Measurements from ENCODE around the gene ADCY9.

ADCY9 gene

DNA sequence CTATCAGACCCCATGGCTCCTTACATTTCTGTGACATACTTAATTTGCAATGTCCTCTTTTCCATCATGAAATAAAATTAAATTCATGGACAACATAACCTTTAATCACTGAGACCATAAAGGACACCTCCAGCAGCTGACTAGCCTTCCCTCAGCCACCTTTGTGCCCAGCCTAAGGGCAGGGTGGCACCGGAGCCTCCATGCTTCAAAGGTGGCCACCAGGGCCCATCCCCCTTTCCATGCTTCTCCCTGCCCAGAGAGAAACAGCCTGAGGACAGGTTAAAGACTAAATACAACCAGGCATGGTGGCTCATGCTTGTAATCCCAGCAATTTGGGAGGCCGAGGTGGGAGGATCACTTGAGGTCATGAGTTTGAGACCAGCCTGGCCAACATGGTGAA lies 94.3 kb downstream of the ADCY9 start:
- DNase-seq, result no peak

GRCh38 chr16:4021070-4021779 lies 95.0 kb downstream of the ADCY9 start:
- DNase-seq, result no peak

- DNase-seq, result no peak
Observed at GRCh38 chr16:4019371-4019791, 96.9 kb downstream of the ADCY9 start.

- no peak for DNase-seq
Observed at GRCh38 chr16:4018391-4018790, 97.9 kb downstream of the ADCY9 start.

- no peak for DNase-seq
Observed at GRCh38 chr16:4017807-4018206, 98.4 kb downstream of the ADCY9 start.

DNA sequence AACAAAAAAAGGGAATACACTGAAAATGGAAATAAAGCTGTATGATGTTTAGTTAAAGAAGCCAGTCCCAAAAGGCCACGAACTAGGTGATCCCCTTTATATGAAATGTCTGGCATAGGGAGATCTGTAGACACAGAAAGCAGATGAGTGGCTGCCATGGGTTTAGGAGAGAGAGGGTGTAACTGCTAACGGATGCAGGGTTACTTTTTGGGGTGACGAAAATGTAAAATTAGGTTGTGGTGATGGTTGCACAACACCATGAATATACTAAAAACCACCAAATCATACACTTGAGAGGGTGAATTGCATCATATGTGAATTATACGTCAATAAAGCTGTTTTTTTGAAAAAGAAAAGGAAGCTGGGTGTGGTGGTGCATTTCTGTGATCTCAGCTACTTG lies 99.6 kb downstream of the ADCY9 start:
- DNase-seq, result peak; percentile 95

- no peak for DNase-seq
Observed at GRCh38 chr16:4016005-4016352, 100.3 kb downstream of the ADCY9 start.

- no peak for DNase-seq
Observed at GRCh38 chr16:4015275-4016004, 100.8 kb downstream of the ADCY9 start.

DNA sequence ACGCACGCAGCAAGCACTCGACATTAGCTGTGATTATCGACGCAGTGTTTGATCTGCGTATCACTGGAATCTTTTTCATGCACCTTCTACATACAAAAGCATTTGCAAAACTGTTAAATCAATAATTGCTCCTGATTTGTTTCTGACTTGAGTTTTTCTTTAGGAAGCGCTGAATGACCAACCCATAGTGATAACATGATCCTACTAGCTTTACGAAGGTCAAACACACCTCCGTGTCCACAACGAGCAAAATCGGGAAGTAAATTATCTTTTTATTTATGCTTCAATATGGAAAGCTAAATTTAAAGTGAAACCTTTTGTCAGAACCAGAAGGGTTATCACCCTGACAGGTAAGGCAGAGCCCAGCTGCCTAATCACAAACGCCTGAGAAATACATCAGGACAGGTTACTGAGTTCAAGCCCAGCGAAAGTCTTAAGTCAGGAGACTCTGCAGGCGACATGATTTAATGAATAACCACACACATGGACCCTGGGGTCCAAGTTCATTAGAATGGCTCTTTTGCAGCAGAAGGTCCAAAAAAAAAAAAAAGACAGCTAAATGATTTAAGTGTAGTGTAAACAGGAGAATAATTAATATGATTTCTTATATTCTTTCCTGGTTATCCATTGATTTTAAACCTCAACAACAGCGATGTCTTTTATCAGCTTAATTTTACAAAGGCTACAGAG lies 104.2 kb downstream of the ADCY9 start:
- no peak for DNase-seq

- DNase-seq, result no peak
Observed at GRCh38 chr16:4011225-4011939, 104.9 kb downstream of the ADCY9 start.

DNA sequence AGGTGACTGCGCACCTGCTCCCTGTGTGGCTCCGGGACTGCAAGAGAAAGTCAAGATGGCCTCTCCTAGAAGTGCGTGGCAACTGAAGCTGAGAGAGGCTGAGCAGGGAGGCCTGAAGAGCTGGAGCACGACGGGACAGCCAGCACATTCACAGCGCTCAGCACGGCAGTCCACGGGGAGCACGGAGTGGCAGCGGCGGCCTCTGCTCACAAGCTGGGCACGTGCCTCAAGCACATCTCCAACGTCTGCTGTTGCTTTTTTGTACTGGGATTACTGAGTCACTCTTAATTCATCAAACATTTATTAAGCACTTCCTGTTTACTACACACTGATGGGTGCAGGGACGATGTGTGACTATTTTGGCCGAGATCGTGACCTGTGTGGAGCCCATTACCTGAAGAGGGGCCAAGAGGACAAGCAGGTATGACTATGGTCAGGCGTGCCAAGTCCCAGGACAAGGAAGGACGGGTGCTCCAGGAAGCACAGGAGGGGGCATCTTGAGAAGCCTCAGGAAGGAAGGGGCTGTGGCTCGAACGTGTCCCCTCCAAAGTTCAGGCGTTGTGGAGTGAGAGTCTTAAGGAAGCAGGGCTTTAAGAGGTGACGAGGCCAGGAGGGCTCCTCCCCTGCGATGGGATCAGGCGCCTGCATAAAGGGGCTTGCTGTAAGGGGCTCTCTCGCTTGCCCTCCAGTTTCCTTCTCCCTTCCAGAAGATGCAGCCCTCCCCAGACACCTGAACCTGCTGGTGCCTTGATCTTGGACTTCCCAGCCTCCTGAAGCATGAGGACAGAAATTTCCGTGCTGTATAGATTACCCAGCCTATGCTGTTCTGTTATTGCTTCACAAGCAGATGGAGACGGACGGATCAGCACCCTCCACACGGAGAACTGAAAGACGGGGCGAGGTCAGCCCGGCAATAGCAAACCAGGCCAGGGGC lies 105.8 kb downstream of the ADCY9 start:
- DNase-seq, result no peak

GRCh38 chr16:4009177-4009576 lies 107.1 kb downstream of the ADCY9 start:
- no peak for DNase-seq

- no peak for DNase-seq
Observed at GRCh38 chr16:4008116-4008515, 108.1 kb downstream of the ADCY9 start.

DNA sequence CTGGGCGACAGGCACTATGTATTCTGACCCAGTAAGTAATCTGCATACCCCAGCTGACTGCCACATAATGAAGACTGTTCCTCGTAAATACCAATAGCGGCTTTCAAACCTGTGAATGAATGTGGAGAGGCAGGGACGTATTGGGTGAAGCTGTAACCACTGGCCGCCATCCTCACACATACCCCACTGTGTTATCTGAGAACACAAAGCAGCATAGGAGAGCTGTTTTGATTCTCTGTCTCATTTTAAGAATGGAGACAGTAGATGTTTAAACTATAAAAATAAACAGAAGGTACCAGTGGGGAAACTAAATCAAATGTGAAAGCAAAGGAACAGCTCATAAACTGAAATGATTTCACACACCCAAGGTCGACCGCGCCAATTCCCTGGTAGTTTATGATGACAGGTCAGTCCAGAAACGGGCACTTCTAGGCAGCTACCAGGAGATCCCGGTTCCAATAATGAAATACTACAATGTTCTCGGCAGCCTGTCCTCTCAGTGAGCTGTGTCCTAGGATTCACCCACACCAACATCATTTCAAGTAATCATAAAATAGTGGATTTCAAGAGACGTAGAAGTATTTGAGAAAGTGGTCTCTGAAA lies 109.7 kb downstream of the ADCY9 start:
- no peak for DNase-seq

DNA sequence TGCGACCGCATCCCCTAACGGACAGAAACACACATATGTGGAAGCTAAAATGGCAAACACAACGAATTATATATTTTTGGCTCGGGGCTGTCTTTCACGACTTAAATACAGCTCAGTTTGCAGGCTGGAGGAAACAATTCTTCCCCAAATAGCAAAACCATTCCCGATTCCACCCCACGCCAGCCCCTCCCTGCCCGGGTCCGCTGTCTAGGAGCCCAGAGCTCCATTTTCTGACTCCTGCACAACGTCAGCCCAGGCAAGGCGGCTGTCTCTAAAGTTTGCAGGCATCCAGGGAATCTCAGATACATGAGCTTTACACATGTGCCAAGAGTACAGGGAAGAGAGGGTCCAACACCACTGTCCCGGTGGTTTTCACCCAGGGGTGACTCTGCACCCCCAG lies 110.5 kb downstream of the ADCY9 start:
- no peak for DNase-seq

- DNase-seq, result no peak
Observed at GRCh38 chr16:4005281-4005680, 111.0 kb downstream of the ADCY9 start.

DNA sequence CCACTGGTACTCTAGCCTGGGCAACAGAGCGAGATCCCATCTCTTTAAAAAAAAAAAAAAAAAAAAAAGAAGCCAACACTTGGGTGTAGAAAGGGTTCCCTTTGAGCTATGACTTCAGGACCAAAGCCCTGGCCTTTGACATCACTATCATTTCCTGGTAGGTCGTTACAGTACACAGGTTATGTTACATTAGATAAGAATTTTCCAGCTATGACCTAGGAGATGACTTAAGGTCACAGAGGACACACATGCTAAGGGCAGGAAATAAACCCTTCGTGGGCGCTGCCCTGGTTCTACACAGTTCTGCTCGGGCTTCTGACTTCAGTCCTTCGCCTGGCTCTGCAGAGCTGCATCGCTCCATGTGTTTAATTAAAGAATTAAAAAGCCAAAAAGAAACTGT lies 112.0 kb downstream of the ADCY9 start:
- no peak for DNase-seq

DNA sequence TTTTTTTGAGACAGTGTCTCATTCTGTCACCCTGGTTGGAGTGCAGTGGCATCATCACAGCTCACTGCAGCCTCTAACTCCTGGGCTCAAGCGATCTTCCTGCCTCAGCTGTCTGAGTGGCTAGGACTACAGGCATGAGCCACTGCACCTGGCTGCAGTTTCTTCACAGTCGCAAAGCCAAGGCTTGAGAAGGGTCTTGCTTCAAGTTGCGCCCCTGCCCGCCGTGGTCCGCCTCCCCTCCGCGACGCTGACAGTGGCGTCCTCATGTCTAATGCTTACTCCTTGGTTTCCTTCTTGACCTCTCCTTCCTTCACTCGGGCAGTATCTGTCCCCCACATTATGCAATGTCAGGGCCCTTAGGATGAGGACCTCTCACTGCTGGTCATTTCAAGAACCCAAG lies 112.7 kb downstream of the ADCY9 start:
- no peak for DNase-seq

- no peak for DNase-seq
Observed at GRCh38 chr16:4003166-4003565, 113.1 kb downstream of the ADCY9 start.

DNA sequence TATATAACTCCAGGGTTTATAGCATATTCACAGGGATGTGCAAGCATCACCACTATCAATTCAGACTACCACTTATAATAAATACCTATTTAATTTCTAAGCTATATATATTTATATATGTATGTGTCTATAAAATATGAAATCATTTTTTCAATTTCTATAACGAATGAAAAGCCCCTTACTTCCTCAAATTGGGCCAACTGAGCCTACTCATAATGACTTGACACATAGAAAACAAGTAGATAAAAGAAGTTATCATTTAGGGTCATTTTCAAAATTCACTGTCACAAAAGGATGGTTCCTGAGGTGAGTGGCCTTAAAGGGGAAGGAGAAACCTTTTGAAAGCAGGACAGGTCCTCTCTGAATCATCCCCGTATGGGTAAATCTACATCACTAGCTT lies 114.1 kb downstream of the ADCY9 start:
- DNase-seq, result no peak

GRCh38 chr16:3999479-4000325 lies 116.5 kb downstream of the ADCY9 start:
- no peak for DNase-seq
